CD4-positive, alpha-beta T cell (primary cell): ENCODE data around the gene KCNJ15. TPM values are rescaled to one million over a fixed set of nuclear protein-coding genes. Genes with fewer than 3 reads are reported as not detected.

Source experiments
- ATAC-seq: fragments of 200-7000 bp; cut with Tn5 transposase; one replicate; pipeline ENCODE4 v1.10.0; 2022; ENCODE audit warnings: mild to moderate bottlenecking; ENCODE audit not compliant: poor library complexity
- CTCF ChIA-PET: fragments of 350-600 bp; sonication (Branson Sonifier 250); formaldehyde crosslinking; loops from one replicate; lab custom pipeline; 2021; ENCODE audit warnings: antibody characterized with exemption, inconsistent platforms; lab: Charles Lee
- POLR2A ChIA-PET: fragments of 350-600 bp; sonication (Branson Sonifier 250); formaldehyde crosslinking; loops from one replicate; lab custom pipeline; 2021; ENCODE audit warnings: antibody characterized with exemption, inconsistent platforms; lab: Charles Lee
- DNase-seq, 14 experiments: peaks; one replicate each; pipeline ENCODE4 v3.0.0-alpha.2; 2013 to 2020; ENCODE audit warnings: mixed read lengths in 2 of 14
- H3K27ac ChIP-seq, 2 donors: one replicate each; pipeline versions ENCODE4 v1.5.1 to v1.7.0; 2013; ENCODE audit warnings: low read length in 2 of 2, low read depth in 1 of 2, mild to moderate bottlenecking in 1 of 2
- H3K27me3 ChIP-seq, 2 experiments: 1 replicate in 1 of 2; 2 replicates in 1 of 2; pipeline versions ENCODE4 v1.6.1 to v1.7.0; 2013; ENCODE audit warnings: low read length in 2 of 2, control low read depth in 1 of 2, mild to moderate bottlenecking in 1 of 2, moderate library complexity in 1 of 2; ENCODE audit not compliant: insufficient read depth in 2 of 2, control insufficient read depth in 1 of 2
- H3K36me3 ChIP-seq: one replicate; pipeline ENCODE4 v1.6.1; 2013; ENCODE audit warnings: low read length, control low read depth; ENCODE audit not compliant: insufficient read depth
- H3K4me1 ChIP-seq: one replicate; pipeline ENCODE4 v1.6.1; 2013; ENCODE audit warnings: low read length, control low read depth; ENCODE audit not compliant: insufficient read depth
- H3K4me3 ChIP-seq: one replicate; pipeline ENCODE4 v1.5.1; 2013; ENCODE audit warnings: mild to moderate bottlenecking, low read length, moderate library complexity
- H3K9me3 ChIP-seq, 2 experiments: 1 replicate in 1 of 2; 2 replicates in 1 of 2; pipeline versions ENCODE4 v1.6.1 to v1.7.0; 2013; ENCODE audit warnings: low read length in 2 of 2, mild to moderate bottlenecking in 2 of 2, control low read depth in 1 of 2, moderate library complexity in 1 of 2; ENCODE audit not compliant: control insufficient read depth in 1 of 2, insufficient read depth in 1 of 2
- H3K27ac Mint-ChIP-seq: one replicate; pipeline ENCODE4 v1.8.0; 2020; ENCODE audit warnings: mixed read lengths
- H3K27me3 Mint-ChIP-seq: one replicate; pipeline ENCODE4 v1.8.0; 2021; ENCODE audit warnings: mixed read lengths
- H3K36me3 Mint-ChIP-seq: one replicate; pipeline ENCODE4 v1.8.0; 2021; ENCODE audit warnings: low read depth, mixed read lengths
- H3K4me1 Mint-ChIP-seq: one replicate; pipeline ENCODE4 v1.8.0; 2021; ENCODE audit warnings: low read depth, mixed read lengths
- H3K4me3 Mint-ChIP-seq: one replicate; pipeline ENCODE4 v1.8.0; 2020; ENCODE audit warnings: mild to moderate bottlenecking, mixed read lengths
- H3K9me3 Mint-ChIP-seq: one replicate; pipeline ENCODE4 v1.8.0; 2020; ENCODE audit warnings: mixed read lengths
- CTCF ChIP-seq: fragments of 200-600 bp; IDR thresholded peaks from one replicate; pipeline ENCODE4 v1.8.0; 2022; ENCODE audit warnings: antibody characterized with exemption, mild to moderate bottlenecking
- intact Hi-C, 2 experiments: fragments of 100-400 bp; cut with DNase I in 1 of 2; cut with micrococcal nuclease in 1 of 2; formaldehyde crosslinking; loops; one replicate each; pipeline versions ENCODE4 v1.15.1 to v1.9.0; 2023 to 2025; cut with DNase I, micrococcal nuclease
- total RNA-seq, 174 experiments: library from RNA in 2 of 174; stranded (reverse) in 2 of 174; gene quantifications; one replicate each; pipeline ENCODE4 v1.2.3 and lab custom pipeline; 2021 to 2026

The KCNJ15 gene
- total RNA-seq, 2 experiments from 2014 or later, result 0.19 TPM; not detected in 1

- H3K4me3 Mint-ChIP-seq, result no peak overlapping the region
- no peak for TF ChIP-seq CTCF
- no peak for ATAC-seq
- Histone ChIP-seq H3K36me3 (no peaks in the 10 kb centered on the region), H3K4me3 (no peak overlapping the region), H3K27ac (no peak overlapping the region), H3K9me3 (no peaks in the 10 kb centered on the region), H3K4me1 (peaks cover 16% of the 10 kb centered on the region), H3K27me3 (no peaks in the 10 kb centered on the region)
- no peaks in the 10 kb centered on the region for H3K36me3 Mint-ChIP-seq
- H3K27me3 Mint-ChIP-seq, result no peaks in the 10 kb centered on the region
- H3K27ac Mint-ChIP-seq, result no peak overlapping the region
- ChIA-PET POLR2A (no interaction called here), CTCF (no interaction called here)
- intact Hi-C loops, result loop anchor here in 1 of 2 experiments (2.0 kb wide), 1 partner anchor 13 kb away; no protein-coding TSS in a partner anchor
- H3K4me1 Mint-ChIP-seq, result peaks cover 28% of the 10 kb centered on the region
- H3K9me3 Mint-ChIP-seq, result no peaks in the 10 kb centered on the region
- no peak for DNase-seq
Measured at GRCh38 chr21:38319781-38320180, 63.0 kb downstream of the KCNJ15 start.

GRCh38 chr21:38321568-38321967 is 64.8 kb downstream of the KCNJ15 start:
- intact Hi-C loops, result loop anchor here in 1 of 2 experiments (2.0 kb wide), 1 partner anchor 15 kb away; no protein-coding TSS in a partner anchor
- ChIA-PET CTCF (no interaction called here), POLR2A (interaction anchor here (1.3 kb wide), 1 partner anchor 15 kb away, joined by 4 read pairs; no protein-coding TSS in a partner anchor)
- Mint-ChIP-seq H3K9me3 (no peaks in the 10 kb centered on the region), H3K27me3 (no peaks in the 10 kb centered on the region), H3K4me1 (peaks cover 37% of the 10 kb centered on the region), H3K36me3 (no peaks in the 10 kb centered on the region), H3K27ac (no peak overlapping the region), H3K4me3 (no peak overlapping the region)
- Histone ChIP-seq H3K36me3 (no peaks in the 10 kb centered on the region), H3K4me1 (peaks cover 21% of the 10 kb centered on the region), H3K27ac (no peak overlapping the region), H3K4me3 (no peak overlapping the region), H3K9me3 (no peaks in the 10 kb centered on the region), H3K27me3 (no peaks in the 10 kb centered on the region)
- no peak for ATAC-seq
- no peak for DNase-seq
- TF ChIP-seq CTCF, result no peak

GRCh38 chr21:38322311-38322950 is 65.6 kb downstream of the KCNJ15 start:
- H3K9me3 Mint-ChIP-seq, result no peaks in the 10 kb centered on the region
- Histone ChIP-seq H3K4me1 (peaks cover 21% of the 10 kb centered on the region), H3K4me3 (no peak overlapping the region), H3K27ac (no peak overlapping the region), H3K27me3 (no peaks in the 10 kb centered on the region), H3K36me3 (no peaks in the 10 kb centered on the region), H3K9me3 (no peaks in the 10 kb centered on the region)
- H3K36me3 Mint-ChIP-seq, result no peaks in the 10 kb centered on the region
- DNase-seq (no peak), ATAC-seq (no peak)
- ChIA-PET CTCF (no interaction called here), POLR2A (interaction anchor here (1.0 to 1.3 kb wide), 2 partner anchors 16 to 28 kb away, joined by 3 to 4 read pairs; no protein-coding TSS in a partner anchor)
- no peak for TF ChIP-seq CTCF
- peak overlapping the region; percentile 48 for H3K27ac Mint-ChIP-seq
- H3K27me3 Mint-ChIP-seq, result no peaks in the 10 kb centered on the region
- peaks cover 37% of the 10 kb centered on the region for H3K4me1 Mint-ChIP-seq
- no peak overlapping the region for H3K4me3 Mint-ChIP-seq
- intact Hi-C loops, result no loop called here
